ENCODE data around the gene FRK.
"Not testable (repeated sequence)": the region's sequence is repeated elsewhere in the genome, so short reads cannot be mapped to it uniquely, and the experiment has no call there.

The FRK gene

GRCh38 chr6:116060572-116061283 is at the start of gene FRK:
FRK (minus strand) TSS chr6:116060891; CDS start chr6:116060311, 580 bp downstream.
- H3K27me3 Mint-ChIP-seq = peaks cover 13% of the 10 kb centered on the region
- H3K9me3 Mint-ChIP-seq = no peaks in the 10 kb centered on the region
- no peaks in the 10 kb centered on the region for H3K36me3 Mint-ChIP-seq (ENCODE audit: low read depth)
- H3K4me3 Mint-ChIP-seq = no peak within 1 kb of the TSS
- H3K4me1 Mint-ChIP-seq (ENCODE audit: low read depth) = no peaks in the 10 kb centered on the region
- H3K27ac Mint-ChIP-seq = no peak within 1 kb of the TSS

GRCh38 chr6:116108836-116109235 is 48.1 kb upstream of the FRK start:
- Mint-ChIP-seq H3K4me3 (no peak overlapping the region), H3K4me1 (ENCODE audit: low read depth) (peaks cover 25% of the 10 kb centered on the region), H3K36me3 (ENCODE audit: low read depth) (peaks cover 45% of the 10 kb centered on the region), H3K27me3 (no peaks in the 10 kb centered on the region), H3K27ac (no peak overlapping the region), H3K9me3 (no peaks in the 10 kb centered on the region)

- no peak overlapping the region for H3K4me3 Mint-ChIP-seq
- no peak overlapping the region for H3K27ac Mint-ChIP-seq
- H3K36me3 Mint-ChIP-seq (ENCODE audit: low read depth) = peaks cover 40% of the 10 kb centered on the region
- no peaks in the 10 kb centered on the region for H3K27me3 Mint-ChIP-seq
- peaks cover 50% of the 10 kb centered on the region for H3K4me1 Mint-ChIP-seq (ENCODE audit: low read depth)
- no peaks in the 10 kb centered on the region for H3K9me3 Mint-ChIP-seq
Measured at GRCh38 chr6:116106146-116106545, 45.5 kb upstream of the FRK start.

- no peak overlapping the region for H3K27ac Mint-ChIP-seq
- no peaks in the 10 kb centered on the region for H3K9me3 Mint-ChIP-seq
- H3K27me3 Mint-ChIP-seq = no peaks in the 10 kb centered on the region
- peaks cover 34% of the 10 kb centered on the region for H3K36me3 Mint-ChIP-seq (ENCODE audit: low read depth)
- no peak overlapping the region for H3K4me3 Mint-ChIP-seq
- H3K4me1 Mint-ChIP-seq (ENCODE audit: low read depth) = peaks cover 54% of the 10 kb centered on the region
Measured at GRCh38 chr6:116105247-116105646, 44.6 kb upstream of the FRK start.

- Mint-ChIP-seq H3K9me3 (no peaks in the 10 kb centered on the region), H3K27me3 (no peaks in the 10 kb centered on the region), H3K4me3 (no peak overlapping the region), H3K4me1 (ENCODE audit: low read depth) (peaks cover 60% of the 10 kb centered on the region), H3K36me3 (ENCODE audit: low read depth) (peaks cover 31% of the 10 kb centered on the region), H3K27ac (no peak overlapping the region)
Measured at GRCh38 chr6:116104636-116105035, 43.9 kb upstream of the FRK start.

GRCh38 chr6:116102873-116103272 is 42.2 kb upstream of the FRK start:
- Mint-ChIP-seq H3K9me3 (no peaks in the 10 kb centered on the region), H3K27me3 (no peaks in the 10 kb centered on the region), H3K36me3 (ENCODE audit: low read depth) (peaks cover 17% of the 10 kb centered on the region), H3K27ac (peak overlapping the region; percentile 41), H3K4me1 (ENCODE audit: low read depth) (peaks cover 65% of the 10 kb centered on the region), H3K4me3 (peak overlapping the region; percentile 58)

- peak overlapping the region; percentile 92 for H3K4me3 Mint-ChIP-seq
- peak overlapping the region; percentile 92 for H3K27ac Mint-ChIP-seq
Measured at GRCh38 chr6:116101790-116102189, 41.1 kb upstream of the FRK start.

GRCh38 chr6:116101302-116101718 is 40.6 kb upstream of the FRK start:
- H3K27me3 Mint-ChIP-seq = no peaks in the 10 kb centered on the region
- H3K36me3 Mint-ChIP-seq (ENCODE audit: low read depth) = peaks cover 14% of the 10 kb centered on the region
- peaks cover 64% of the 10 kb centered on the region for H3K4me1 Mint-ChIP-seq (ENCODE audit: low read depth)
- no peaks in the 10 kb centered on the region for H3K9me3 Mint-ChIP-seq
- peak overlapping the region; percentile 92 for H3K4me3 Mint-ChIP-seq
- H3K27ac Mint-ChIP-seq = peak overlapping the region; percentile 92

More at GRCh38 chr6:116101790-116102189, 41.1 kb upstream of the FRK start:
- H3K9me3 Mint-ChIP-seq = no peaks in the 10 kb centered on the region
- peaks cover 65% of the 10 kb centered on the region for H3K4me1 Mint-ChIP-seq (ENCODE audit: low read depth)
- peaks cover 14% of the 10 kb centered on the region for H3K36me3 Mint-ChIP-seq (ENCODE audit: low read depth)
- no peaks in the 10 kb centered on the region for H3K27me3 Mint-ChIP-seq

- H3K36me3 Mint-ChIP-seq (ENCODE audit: low read depth) = peaks cover 14% of the 10 kb centered on the region
- peaks cover 4% of the 10 kb centered on the region for H3K9me3 Mint-ChIP-seq
- no peaks in the 10 kb centered on the region for H3K27me3 Mint-ChIP-seq
- peaks cover 58% of the 10 kb centered on the region for H3K4me1 Mint-ChIP-seq (ENCODE audit: low read depth)
- peak within 1 kb of the TSS; percentile 92 for H3K4me3 Mint-ChIP-seq
- H3K27ac Mint-ChIP-seq = peak within 1 kb of the TSS; percentile 92
Measured at GRCh38 chr6:116100419-116101301, 40.0 kb upstream of the FRK start, which contains the start of gene NT5DC1. NT5DC1 (plus strand) TSS chr6:116100853; CDS start chr6:116100931, 78 bp downstream.

GRCh38 chr6:116099036-116099435 is 38.3 kb upstream of the FRK start:
- Mint-ChIP-seq H3K4me3 (no peak overlapping the region), H3K36me3 (ENCODE audit: low read depth) (peaks cover 14% of the 10 kb centered on the region)

GRCh38 chr6:116096979-116097816 is 36.5 kb upstream of the FRK start:
- Mint-ChIP-seq H3K4me1 (ENCODE audit: low read depth) (peaks cover 25% of the 10 kb centered on the region), H3K27ac (no peak overlapping the region), H3K9me3 (peaks cover 6% of the 10 kb centered on the region), H3K27me3 (peaks cover 4% of the 10 kb centered on the region), H3K4me3 (no peak overlapping the region), H3K36me3 (ENCODE audit: low read depth) (peaks cover 3% of the 10 kb centered on the region)

More at GRCh38 chr6:116099036-116099435, 38.3 kb upstream of the FRK start:
- H3K9me3 Mint-ChIP-seq = peaks cover 6% of the 10 kb centered on the region
- no peak overlapping the region for H3K27ac Mint-ChIP-seq
- H3K4me1 Mint-ChIP-seq (ENCODE audit: low read depth) = peaks cover 42% of the 10 kb centered on the region
- H3K27me3 Mint-ChIP-seq = no peaks in the 10 kb centered on the region

- H3K4me3 Mint-ChIP-seq; H3K36me3 Mint-ChIP-seq (ENCODE audit: low read depth); H3K9me3 Mint-ChIP-seq; H3K27me3 Mint-ChIP-seq; H3K27ac Mint-ChIP-seq: not testable (repeated sequence)
- peaks cover 15% of the 10 kb centered on the region for H3K4me1 Mint-ChIP-seq (ENCODE audit: low read depth)
Measured at GRCh38 chr6:116096048-116096759, 35.5 kb upstream of the FRK start.

- Mint-ChIP-seq H3K4me3 (no peak overlapping the region), H3K27me3 (peaks cover 4% of the 10 kb centered on the region), H3K4me1 (ENCODE audit: low read depth) (peaks cover 10% of the 10 kb centered on the region), H3K36me3 (ENCODE audit: low read depth) (no peaks in the 10 kb centered on the region), H3K9me3 (peaks cover 6% of the 10 kb centered on the region), H3K27ac (no peak overlapping the region)
Measured at GRCh38 chr6:116094041-116094440, 33.4 kb upstream of the FRK start.

- Mint-ChIP-seq H3K4me3 (no peak overlapping the region), H3K27me3 (peaks cover 4% of the 10 kb centered on the region), H3K36me3 (ENCODE audit: low read depth) (no peaks in the 10 kb centered on the region), H3K4me1 (ENCODE audit: low read depth) (peaks cover 10% of the 10 kb centered on the region), H3K9me3 (no peaks in the 10 kb centered on the region), H3K27ac (no peak overlapping the region)
Measured at GRCh38 chr6:116090251-116090650, 29.6 kb upstream of the FRK start.

Measured in stimulated activated naive CD8-positive, alpha-beta T cell treated with anti-CD3 and anti-CD28 coated beads, Interleukin-15, Interleukin-2, amounts not matched to agents 100 ng/mL and 50 ng/mL, for 24 hours (primary cell).